Stimulated activated CD8-positive, alpha-beta memory T cell treated with anti-CD3 and anti-CD28 coated beads, Interleukin-7, amount 100 ng/mL, for 24 hours (primary cell): ENCODE results near the gene FRAS1.
"Not testable (repeated sequence)": the region's sequence is repeated elsewhere in the genome, so short reads cannot be mapped to it uniquely, and the experiment has no call there.

Experiments
- DNase-seq: peaks from one replicate; pipeline ENCODE4 v3.0.0-alpha.2; 2020; ENCODE audit warnings: low read depth

Gene FRAS1

GRCh38 chr4:78217557-78217956 is 160.4 kb downstream of the FRAS1 start:
- no peak for DNase-seq

GRCh38 chr4:78218260-78218659 is 161.1 kb downstream of the FRAS1 start:
- DNase-seq = no peak

- DNase-seq = no peak
Observed at GRCh38 chr4:78219825-78220224, 162.7 kb downstream of the FRAS1 start.

GRCh38 chr4:78220283-78220682 is 163.2 kb downstream of the FRAS1 start:
- no peak for DNase-seq

GRCh38 chr4:78222575-78223186 is 165.6 kb downstream of the FRAS1 start:
- no peak for DNase-seq

GRCh38 chr4:78225236-78225635 is 168.1 kb downstream of the FRAS1 start:
- DNase-seq = no peak

GRCh38 chr4:78226279-78226678 is 169.2 kb downstream of the FRAS1 start:
- DNase-seq = no peak

GRCh38 chr4:78227411-78228057 is 170.4 kb downstream of the FRAS1 start:
- no peak for DNase-seq

GRCh38 chr4:78235800-78236199 is 178.7 kb downstream of the FRAS1 start:
- DNase-seq = no peak

GRCh38 chr4:78237360-78237759 is 180.2 kb downstream of the FRAS1 start:
- no peak for DNase-seq

GRCh38 chr4:78242071-78242470 is 184.9 kb downstream of the FRAS1 start:
- no peak for DNase-seq

- no peak for DNase-seq
Observed at GRCh38 chr4:78244705-78245485, 187.8 kb downstream of the FRAS1 start.

GRCh38 chr4:78247536-78248285 is 190.6 kb downstream of the FRAS1 start:
- no peak for DNase-seq

GRCh38 chr4:78250500-78250899 is 193.4 kb downstream of the FRAS1 start:
- DNase-seq = no peak

- not testable (repeated sequence) for DNase-seq
Observed at GRCh38 chr4:78252773-78253172, 195.7 kb downstream of the FRAS1 start.

GRCh38 chr4:78254893-78255292 is 197.8 kb downstream of the FRAS1 start:
- DNase-seq = no peak

- DNase-seq = no peak
Observed at GRCh38 chr4:78265006-78265405, 207.9 kb downstream of the FRAS1 start.

GRCh38 chr4:78267790-78268189 is 210.7 kb downstream of the FRAS1 start:
- no peak for DNase-seq

GRCh38 chr4:78268597-78268996 is 211.5 kb downstream of the FRAS1 start:
- DNase-seq = no peak

- DNase-seq = not testable (repeated sequence)
Observed at GRCh38 chr4:78275450-78275849, 218.3 kb downstream of the FRAS1 start.

- no peak for DNase-seq
Observed at GRCh38 chr4:78286281-78286680, 229.2 kb downstream of the FRAS1 start.

GRCh38 chr4:78288327-78288726 is 231.2 kb downstream of the FRAS1 start:
- DNase-seq = no peak

GRCh38 chr4:78291277-78291676 is 234.2 kb downstream of the FRAS1 start:
- DNase-seq = no peak
